GM23338 (cell line): ENCODE measurements around the gene CDH23. TPM values are rescaled to one million over a fixed set of nuclear protein-coding genes. Genes with fewer than 3 reads are reported as not detected.

ENCODE experiments used
- ATAC-seq: fragments of 200-7000 bp; cut with Tn5 transposase; 3 replicates; pipeline ENCODE4 v1.9.1; 2020
- DNase-seq: peaks from one replicate; pipeline ENCODE4 v3.0.0-alpha.2; 2015; ENCODE audit warnings: low spot score
- H2AFZ ChIP-seq: fragments of 200-600 bp; sonication (generic); 2 replicates; pipeline ENCODE4 v1.8.0; 2016; ENCODE audit warnings: antibody characterized with exemption, mild to moderate bottlenecking, moderate library complexity
- H3F3A ChIP-seq: fragments of 200-600 bp; sonication (generic); replicated peaks from 2 replicates; pipeline ENCODE4 v1.8.0; 2017; ENCODE audit warnings: antibody characterized with exemption, mixed run types, low read depth
- H3K27ac ChIP-seq: fragments of 200-600 bp; sonication (generic); 2 replicates; pipeline ENCODE4 v1.6.1; 2016; ENCODE audit warnings: low read depth
- H3K27me3 ChIP-seq: fragments of 200-600 bp; sonication (generic); 2 replicates; pipeline ENCODE4 v1.8.0; 2016; ENCODE audit warnings: mild to moderate bottlenecking, mixed run types, moderate library complexity; ENCODE audit not compliant: insufficient read depth
- H3K36me3 ChIP-seq: fragments of 200-600 bp; sonication (generic); 2 replicates; pipeline ENCODE4 v1.8.0; 2016; ENCODE audit warnings: mild to moderate bottlenecking; ENCODE audit not compliant: insufficient read depth
- H3K4me1 ChIP-seq: fragments of 200-600 bp; sonication (generic); 2 replicates; pipeline ENCODE4 v1.8.0; 2016; ENCODE audit warnings: mild to moderate bottlenecking, moderate library complexity; ENCODE audit not compliant: insufficient read depth
- H3K4me2 ChIP-seq: fragments of 200-600 bp; sonication (generic); 2 replicates; pipeline ENCODE4 v1.7.1; 2017; ENCODE audit warnings: mixed run types
- H3K4me3 ChIP-seq: fragments of 200-600 bp; sonication (generic); 2 replicates; pipeline ENCODE4 v1.6.1; 2016; ENCODE audit warnings: mixed run types
- H3K79me2 ChIP-seq: fragments of 200-600 bp; sonication (generic); replicated peaks from 2 replicates; pipeline ENCODE4 v1.8.0; 2017; ENCODE audit warnings: mild to moderate bottlenecking; ENCODE audit not compliant: insufficient read depth
- H3K9me2 ChIP-seq: fragments of 200-600 bp; sonication (generic); 2 replicates; pipeline ENCODE4 v1.8.0; 2017; ENCODE audit not compliant: insufficient read depth
- H4K20me1 ChIP-seq: fragments of 200-600 bp; sonication (generic); replicated peaks from 2 replicates; pipeline ENCODE4 v1.8.0; 2017; ENCODE audit warnings: mild to moderate bottlenecking; ENCODE audit not compliant: insufficient read depth
- H3K27ac Mint-ChIP-seq: 2 replicates; pipeline ENCODE4 v1.8.0; 2020; ENCODE audit warnings: inconsistent platforms, mild to moderate bottlenecking, moderate library complexity, mixed read lengths
- H3K27me3 Mint-ChIP-seq: 3 replicates; pipeline ENCODE4 v1.8.0; 2022; ENCODE audit warnings: low read depth, mild to moderate bottlenecking, moderate library complexity, mixed read lengths, inconsistent platforms; ENCODE audit not compliant: insufficient read depth, poor library complexity
- H3K36me3 Mint-ChIP-seq: 3 replicates; pipeline ENCODE4 v1.8.0; 2021; ENCODE audit warnings: low read depth, mild to moderate bottlenecking, inconsistent platforms, moderate library complexity, mixed read lengths
- H3K4me1 Mint-ChIP-seq: 3 replicates; pipeline ENCODE4 v1.8.0; 2020; ENCODE audit warnings: mild to moderate bottlenecking, inconsistent platforms, mixed read lengths
- H3K4me3 Mint-ChIP-seq: 3 replicates; pipeline ENCODE4 v1.8.0; 2021; ENCODE audit warnings: moderate library complexity, mild to moderate bottlenecking, inconsistent platforms, mixed read lengths
- H3K9me3 Mint-ChIP-seq: 3 replicates; pipeline ENCODE4 v1.8.0; 2020; ENCODE audit warnings: moderate library complexity, mild to moderate bottlenecking, inconsistent platforms, mixed read lengths
- CREB1 ChIP-seq: fragments of 250-450 bp; sonication (Bioruptor Pico); IDR thresholded peaks from 2 replicates; pipeline ENCODE4 v1.5.0; 2020; ENCODE audit warnings: low read depth, mild to moderate bottlenecking, moderate library complexity
- ETS1 ChIP-seq: IDR thresholded peaks from 2 replicates; pipeline ENCODE4 v1.6.1; 2016; ENCODE audit warnings: antibody characterized with exemption
- EZH2 ChIP-seq: fragments of 200-600 bp; sonication (generic); IDR thresholded peaks from one replicate; pipeline ENCODE4 v1.8.0; 2017; ENCODE audit warnings: antibody characterized with exemption, mild to moderate bottlenecking, low read depth; ENCODE audit not compliant: unreplicated experiment
- EZH2phosphoT487 ChIP-seq: fragments of 200-600 bp; sonication (generic); IDR thresholded peaks from one replicate; pipeline ENCODE4 v1.8.1; 2018; ENCODE audit warnings: antibody characterized with exemption; ENCODE audit not compliant: unreplicated experiment
- JUNB ChIP-seq: IDR thresholded peaks from one replicate; pipeline ENCODE4 v1.6.1; 2016; ENCODE audit warnings: antibody characterized with exemption; ENCODE audit not compliant: unreplicated experiment
- NANOG ChIP-seq: IDR thresholded peaks from 2 replicates; pipeline ENCODE4 v1.6.1; 2016; ENCODE audit warnings: antibody characterized with exemption, borderline replicate concordance
- POLR2AphosphoS5 ChIP-seq: IDR thresholded peaks from 2 replicates; pipeline ENCODE4 v1.6.1; 2016; ENCODE audit warnings: antibody characterized with exemption, low read depth
- REST ChIP-seq: IDR thresholded peaks from one replicate; pipeline ENCODE4 v1.6.1; 2018; ENCODE audit warnings: antibody characterized with exemption; ENCODE audit not compliant: unreplicated experiment
- STAT1 ChIP-seq: IDR thresholded peaks from one replicate; pipeline ENCODE4 v1.6.1; 2016; ENCODE audit warnings: antibody characterized with exemption; ENCODE audit not compliant: unreplicated experiment
- ZNF114 ChIP-seq: fragments of 250-450 bp; sonication (Bioruptor Pico); IDR thresholded peaks from 2 replicates; pipeline ENCODE4 v1.5.0; 2020; ENCODE audit warnings: mild to moderate bottlenecking, moderate library complexity
- ZNF331 ChIP-seq: fragments of 250-450 bp; sonication (Bioruptor Pico); IDR thresholded peaks from 2 replicates; pipeline ENCODE4 v1.5.0; 2020; ENCODE audit warnings: low read depth, mild to moderate bottlenecking, moderate library complexity
- ZNF462 ChIP-seq: fragments of 250-450 bp; sonication (Bioruptor Pico); IDR thresholded peaks from 2 replicates; pipeline ENCODE4 v1.5.0; 2020; ENCODE audit warnings: mild to moderate bottlenecking, moderate library complexity
- polyA plus RNA-seq: library from polyadenylated mRNA; unstranded; fragments of >200 nt; fragmentation: Nextera tagmentation; extraction: Ambion mirVana; gene quantifications from 2 replicates; pipeline ENCODE4 v1.2.1, GENCODE V29; 2016
- total RNA-seq: library from RNA; depleted of rRNA; stranded (reverse); fragments of >200 nt; shearing (Covaris generic); gene quantifications from 2 replicates; pipeline ENCODE4 v1.2.3, GENCODE V29; 2014

Gene CDH23
- total and polyA plus RNA-seq, 2 experiments from 2014 or later, result 0.95 to 4.3 TPM

- TF ChIP-seq ZNF462 (CRISPR knock-in tag), result no peak
Measured at GRCh38 chr10:71576842-71577241, 180.1 kb downstream of the CDH23 start (continued).

GRCh38 chr10:71577345-71577744 lies 180.6 kb downstream of the CDH23 start:
- Histone ChIP-seq H4K20me1 (no peaks in the 10 kb centered on the region), H3K36me3 (no peaks in the 10 kb centered on the region), H3K27ac (no peak overlapping the region), H3K4me2 (no peak overlapping the region), H3K4me3 (no peak overlapping the region), H3K79me2 (no peaks in the 10 kb centered on the region), H3K27me3 (no peaks in the 10 kb centered on the region), H3K9me2 (no peaks in the 10 kb centered on the region), H3F3A (no peaks in the 10 kb centered on the region), H2AFZ (no peak overlapping the region), H3K4me1 (no peaks in the 10 kb centered on the region; the same call in 1 of the 2 replicates)
- no peak overlapping the region for H3K27ac Mint-ChIP-seq
- H3K9me3 Mint-ChIP-seq, result no peaks in the 10 kb centered on the region
- H3K4me3 Mint-ChIP-seq, result no peak overlapping the region
- DNase-seq (no peak), ATAC-seq (no peak)
- no peaks in the 10 kb centered on the region for H3K36me3 Mint-ChIP-seq
- peaks cover 48% of the 10 kb centered on the region for H3K4me1 Mint-ChIP-seq
- H3K27me3 Mint-ChIP-seq, result peaks cover 7% of the 10 kb centered on the region
- TF ChIP-seq REST (no peak), STAT1 (no peak), ZNF114 (CRISPR knock-in tag) (no peak), EZH2phosphoT487 (no peak), EZH2 (no peak), NANOG (no peak), ETS1 (no peak), CREB1 (CRISPR knock-in tag) (no peak), JUNB (no peak), POLR2AphosphoS5 (no peak), ZNF331 (CRISPR knock-in tag) (no peak)
